HepG2 (cell line): ENCODE data around the gene EPN2. TPM values are rescaled to one million over a fixed set of nuclear protein-coding genes. Genes with fewer than 3 reads are reported as not detected.

ENCODE experiments used
- CBX1 ChIP-seq: IDR thresholded peaks from one replicate; pipeline ENCODE4 v1.6.1; 2016; ENCODE audit warnings: antibody characterized with exemption, low read depth
- DMAP1 ChIP-seq: IDR thresholded peaks from 2 replicates; pipeline ENCODE4 v1.6.1; 2016
- HDAC6 ChIP-seq: fragments of 200-600 bp; sonication (generic); IDR thresholded peaks from 2 replicates; pipeline ENCODE4 v1.7.0; 2017; ENCODE audit warnings: mild to moderate bottlenecking, antibody characterized with exemption, low read length, low read depth
- MNT ChIP-seq: fragments of 450-650 bp; IDR thresholded peaks from 2 replicates; pipeline ENCODE4 v1.6.1; 2016
- NPAS2 ChIP-seq: sonication (generic); formaldehyde crosslinking; IDR thresholded peaks from 2 replicates; pipeline ENCODE4 v1.8.0; 2022; ENCODE audit warnings: mild to moderate bottlenecking, missing genetic modification reagents, borderline replicate concordance
- PHF21A ChIP-seq: sonication (generic); formaldehyde crosslinking; IDR thresholded peaks from 2 replicates; pipeline ENCODE4 v1.5.0; 2020; ENCODE audit warnings: mild to moderate bottlenecking, missing genetic modification reagents
- POLR2AphosphoS2 ChIP-seq: IDR thresholded peaks from 2 replicates; pipeline ENCODE4 v1.6.1; 2011; ENCODE audit warnings: low read depth, low read length, improper control_type of control experiment
- POLR2AphosphoS5 ChIP-seq: IDR thresholded peaks from 2 replicates; pipeline ENCODE4 v1.6.1; 2012; ENCODE audit warnings: low read depth, low read length
- XBP1 ChIP-seq: sonication (generic); formaldehyde crosslinking; IDR thresholded peaks from 2 replicates; pipeline ENCODE4 v1.5.0; 2020; ENCODE audit warnings: missing genetic modification reagents
- ZHX1 ChIP-seq: sonication (generic); formaldehyde crosslinking; IDR thresholded peaks from 2 replicates; pipeline ENCODE4 v1.8.1; 2022; ENCODE audit warnings: low read depth, mild to moderate bottlenecking, missing genetic modification reagents
- polyA plus RNA-seq, 8 experiments: library from polyadenylated mRNA; depleted of rRNA in 3 of 8; stranded (reverse) in 7 of 8; unstranded in 1 of 8; fragments of >200 nt; fragmentation: Illumina TruSeq in 4 of 8; extraction: Trizol in 4 of 8; gene quantifications; 2 replicates each; pipeline versions ENCODE4 v1.2.1 to v1.2.3, GENCODE V29; 2011 to 2016; ENCODE audit warnings: low read depth in 4 of 8, missing spikeins in 1 of 8, mixed read lengths in 1 of 8; ENCODE audit not compliant: insufficient read depth in 1 of 8
- total RNA-seq, 5 experiments: library from RNA; depleted of rRNA; stranded (reverse); fragments of >200 nt; fragmentation: Illumina TruSeq; extraction: Trizol; gene quantifications; 2 replicates each; pipeline ENCODE4 v1.2.3, GENCODE V29; 2016; ENCODE audit warnings: low read depth in 1 of 5
- TF ChIP-seq, protein P1 (sequence below): sonication (generic); formaldehyde crosslinking; IDR thresholded peaks from 2 replicates; pipeline ENCODE4 v1.5.1; 2020; ENCODE audit warnings: mild to moderate bottlenecking, moderate library complexity, missing genetic modification reagents

Gene EPN2
- total and polyA plus RNA-seq, 2 of the 13 experiments (the other 11 are each of a cell fraction or from before 2014, with no cell fraction given) = 7.8 to 19.2 TPM

GRCh38 chr17:19382531-19383444, 145.6 kb downstream of the EPN2 start (continued):
- TF ChIP-seq CBX1 (no peak), XBP1 (CRISPR knock-in tag) (no peak), POLR2AphosphoS5 (no peak), DMAP1 (CRISPR knock-in tag) (no peak), ZHX1 (CRISPR knock-in tag) (no peak), NPAS2 (no peak), PHF21A (CRISPR knock-in tag) (no peak), HDAC6 (no peak), POLR2AphosphoS2 (no peak), MNT (no peak)
- TF ChIP-seq, protein P1, sequence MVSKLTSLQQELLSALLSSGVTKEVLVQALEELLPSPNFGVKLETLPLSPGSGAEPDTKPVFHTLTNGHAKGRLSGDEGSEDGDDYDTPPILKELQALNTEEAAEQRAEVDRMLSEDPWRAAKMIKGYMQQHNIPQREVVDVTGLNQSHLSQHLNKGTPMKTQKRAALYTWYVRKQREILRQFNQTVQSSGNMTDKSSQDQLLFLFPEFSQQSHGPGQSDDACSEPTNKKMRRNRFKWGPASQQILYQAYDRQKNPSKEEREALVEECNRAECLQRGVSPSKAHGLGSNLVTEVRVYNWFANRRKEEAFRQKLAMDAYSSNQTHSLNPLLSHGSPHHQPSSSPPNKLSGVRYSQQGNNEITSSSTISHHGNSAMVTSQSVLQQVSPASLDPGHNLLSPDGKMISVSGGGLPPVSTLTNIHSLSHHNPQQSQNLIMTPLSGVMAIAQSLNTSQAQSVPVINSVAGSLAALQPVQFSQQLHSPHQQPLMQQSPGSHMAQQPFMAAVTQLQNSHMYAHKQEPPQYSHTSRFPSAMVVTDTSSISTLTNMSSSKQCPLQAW (CRISPR knock-in tag) = no peak
